Type B pancreatic cell (in vitro differentiated cells): Measurements from ENCODE around the gene ALG2. TPM values are rescaled to one million over a fixed set of nuclear protein-coding genes. Genes with fewer than 3 reads are reported as not detected.

Source experiments
- DNase-seq: peaks from one replicate; pipeline ENCODE4 v3.0.0; 2021; ENCODE audit warnings: mixed read lengths; ENCODE audit not compliant: unreplicated experiment; ENCODE audit errors: extremely low spot score
- H3K27ac Mint-ChIP-seq: 2 replicates; pipeline ENCODE4 v1.8.0; 2021; ENCODE audit warnings: mild to moderate bottlenecking, mixed read lengths
- H3K27me3 Mint-ChIP-seq: 2 replicates; pipeline ENCODE4 v1.8.0; 2021; ENCODE audit warnings: mixed read lengths
- H3K36me3 Mint-ChIP-seq: 2 replicates; pipeline ENCODE4 v1.8.0; 2021; ENCODE audit warnings: mixed read lengths
- H3K4me1 Mint-ChIP-seq: one replicate; pipeline ENCODE4 v1.8.0; 2021; ENCODE audit warnings: mixed read lengths; ENCODE audit not compliant: unreplicated experiment
- H3K4me3 Mint-ChIP-seq: 2 replicates; pipeline ENCODE4 v1.8.0; 2021; ENCODE audit warnings: mild to moderate bottlenecking, mixed read lengths
- H3K9me3 Mint-ChIP-seq: 2 replicates; pipeline ENCODE4 v1.8.0; 2021; ENCODE audit warnings: mixed read lengths
- total RNA-seq: library from RNA; stranded (reverse); gene quantifications from 2 replicates; pipeline ENCODE4 v1.2.1, GENCODE V29; 2021; ENCODE audit warnings: low replicate concordance
- TF ChIP-seq, protein P1 (sequence below): fragments of 200-600 bp; sonication (generic); conservative IDR thresholded peaks from 2 replicates; pipeline ENCODE4 v1.5.0; 2021; ENCODE audit warnings: antibody characterized with exemption, mild to moderate bottlenecking

ALG2 gene
- total RNA-seq, 1 donor from 2014 or later = 35.3 TPM

DNA sequence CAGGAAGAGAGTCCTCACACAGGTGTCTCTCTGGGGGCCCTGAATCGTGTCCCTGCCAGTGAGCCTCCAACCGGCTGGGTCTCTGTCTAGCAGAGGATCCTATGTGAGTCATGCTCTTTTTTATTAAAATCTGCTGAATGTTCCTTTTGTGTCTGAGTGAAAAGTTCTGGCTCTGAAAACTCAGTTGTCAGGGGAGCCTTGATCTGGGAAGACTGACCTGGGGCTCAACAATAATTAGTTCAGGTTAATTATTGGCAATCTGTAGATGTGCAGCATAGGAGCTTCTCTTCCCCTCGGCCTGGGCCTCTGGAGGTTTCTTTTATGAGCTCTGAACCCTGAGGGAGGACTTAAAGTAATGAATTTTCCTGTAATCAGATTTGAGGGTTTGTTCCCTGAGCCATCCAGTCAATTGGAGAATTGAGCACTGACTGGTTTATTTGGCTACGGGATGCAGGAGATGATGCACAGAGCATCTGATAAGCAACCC lies 45.2 kb downstream of the ALG2 start:
- TF ChIP-seq, protein P1, sequence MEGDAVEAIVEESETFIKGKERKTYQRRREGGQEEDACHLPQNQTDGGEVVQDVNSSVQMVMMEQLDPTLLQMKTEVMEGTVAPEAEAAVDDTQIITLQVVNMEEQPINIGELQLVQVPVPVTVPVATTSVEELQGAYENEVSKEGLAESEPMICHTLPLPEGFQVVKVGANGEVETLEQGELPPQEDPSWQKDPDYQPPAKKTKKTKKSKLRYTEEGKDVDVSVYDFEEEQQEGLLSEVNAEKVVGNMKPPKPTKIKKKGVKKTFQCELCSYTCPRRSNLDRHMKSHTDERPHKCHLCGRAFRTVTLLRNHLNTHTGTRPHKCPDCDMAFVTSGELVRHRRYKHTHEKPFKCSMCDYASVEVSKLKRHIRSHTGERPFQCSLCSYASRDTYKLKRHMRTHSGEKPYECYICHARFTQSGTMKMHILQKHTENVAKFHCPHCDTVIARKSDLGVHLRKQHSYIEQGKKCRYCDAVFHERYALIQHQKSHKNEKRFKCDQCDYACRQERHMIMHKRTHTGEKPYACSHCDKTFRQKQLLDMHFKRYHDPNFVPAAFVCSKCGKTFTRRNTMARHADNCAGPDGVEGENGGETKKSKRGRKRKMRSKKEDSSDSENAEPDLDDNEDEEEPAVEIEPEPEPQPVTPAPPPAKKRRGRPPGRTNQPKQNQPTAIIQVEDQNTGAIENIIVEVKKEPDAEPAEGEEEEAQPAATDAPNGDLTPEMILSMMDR = no peak
- H3K4me1 Mint-ChIP-seq = peaks cover 35% of the 10 kb centered on the region
- H3K27me3 Mint-ChIP-seq = peaks cover 29% of the 10 kb centered on the region
- H3K36me3 Mint-ChIP-seq = no peaks in the 10 kb centered on the region
- no peak overlapping the region for H3K4me3 Mint-ChIP-seq
- H3K9me3 Mint-ChIP-seq = no peaks in the 10 kb centered on the region
- no peak for DNase-seq
- H3K27ac Mint-ChIP-seq = peak overlapping the region; percentile 11

DNA sequence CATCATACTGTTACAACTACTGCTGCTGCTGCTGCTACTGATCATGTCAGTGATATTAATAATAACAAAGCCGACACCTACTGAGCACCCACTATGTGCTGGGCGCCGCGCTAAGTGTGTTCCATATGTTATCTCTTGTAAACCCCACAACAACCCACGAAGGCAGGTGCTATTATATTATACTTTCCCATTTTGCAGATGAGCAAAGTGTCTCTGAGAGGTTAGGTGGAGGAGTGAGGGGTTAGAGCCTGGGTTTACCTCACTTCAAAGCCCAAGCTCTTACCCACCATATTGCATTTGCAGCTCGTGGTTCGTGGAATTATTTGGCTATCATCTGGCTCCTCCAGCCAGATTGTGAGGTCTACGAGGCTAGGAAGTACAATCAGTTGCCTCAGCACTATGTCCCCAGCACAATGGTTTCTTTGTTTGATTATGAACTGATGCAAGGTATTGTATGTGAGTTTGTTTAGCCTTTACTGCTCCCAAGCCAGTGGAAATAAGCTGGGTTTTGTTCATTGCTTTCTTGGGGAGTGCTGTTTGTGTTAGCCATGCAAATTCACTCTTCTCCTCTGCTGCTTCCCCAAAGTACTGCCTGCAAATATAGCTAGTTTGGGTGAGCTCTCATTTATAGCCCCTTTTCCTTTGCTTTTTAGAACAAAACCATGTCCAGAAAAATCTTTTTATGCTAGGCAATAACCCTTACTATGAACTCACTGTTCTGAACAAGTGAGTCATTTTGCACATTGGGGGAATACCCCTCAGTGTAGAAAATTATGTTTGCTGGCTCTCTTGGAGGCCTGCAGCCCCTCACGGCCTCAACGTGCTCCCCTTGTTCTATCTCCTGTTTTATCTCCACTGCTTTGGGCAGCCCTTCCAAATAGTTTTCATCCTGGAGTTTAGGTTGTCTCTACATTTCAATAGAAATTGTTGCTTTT lies 47.9 kb downstream of the ALG2 start:
- no peak for DNase-seq
- H3K27me3 Mint-ChIP-seq = peaks cover 26% of the 10 kb centered on the region
- H3K4me3 Mint-ChIP-seq = no peak overlapping the region
- TF ChIP-seq, protein P1 = no peak
- no peaks in the 10 kb centered on the region for H3K9me3 Mint-ChIP-seq
- peaks cover 52% of the 10 kb centered on the region for H3K4me1 Mint-ChIP-seq
- peak overlapping the region; percentile 6 for H3K27ac Mint-ChIP-seq
- H3K36me3 Mint-ChIP-seq = no peaks in the 10 kb centered on the region

DNA sequence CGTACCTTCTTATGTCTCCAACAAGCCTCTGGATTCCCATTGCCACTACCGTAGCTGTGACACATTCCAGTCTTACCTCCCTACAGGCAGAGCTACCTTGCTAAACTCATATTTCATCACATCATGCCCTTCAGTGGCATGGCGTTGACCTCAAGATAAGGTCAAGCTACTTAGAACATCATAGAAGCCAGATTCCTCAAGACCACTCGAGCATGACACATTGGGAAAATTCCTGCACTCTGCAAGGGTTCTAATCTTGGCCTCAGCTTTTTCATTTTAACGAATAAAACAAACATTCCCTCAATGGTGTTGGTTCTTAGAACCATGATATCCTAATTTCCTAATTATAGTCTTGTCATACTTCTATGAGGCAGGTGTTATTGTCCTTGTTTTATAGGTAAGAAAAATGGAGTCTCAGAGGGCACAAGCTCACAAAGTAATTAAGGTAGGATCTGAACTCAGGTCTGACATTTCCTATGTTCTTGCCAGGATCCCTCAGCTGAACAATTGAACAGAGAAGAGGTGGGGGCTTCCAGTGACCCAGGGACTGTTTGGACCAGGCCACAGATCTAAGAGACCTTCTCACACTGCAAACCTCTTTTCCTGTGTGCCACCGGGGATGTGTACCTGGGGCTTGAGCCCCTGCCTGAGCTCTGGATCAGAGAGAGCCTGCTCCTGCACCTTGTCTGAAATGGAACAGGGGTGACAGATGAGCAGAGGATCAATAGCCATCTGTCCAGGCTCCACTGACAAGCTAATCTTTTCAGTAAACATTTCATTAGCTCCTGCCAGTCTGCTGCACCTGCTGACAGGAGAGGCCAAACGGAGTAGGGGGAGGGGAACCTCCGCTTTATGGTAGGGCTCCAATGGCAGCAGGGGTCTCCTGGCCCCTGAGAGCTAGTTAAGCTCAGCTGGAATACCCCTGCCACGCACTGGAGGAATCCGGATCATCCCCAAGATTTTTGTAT lies 49.3 kb downstream of the ALG2 start:
- Mint-ChIP-seq H3K4me3 (peak overlapping the region; percentile 18), H3K9me3 (no peaks in the 10 kb centered on the region), H3K36me3 (no peaks in the 10 kb centered on the region), H3K27ac (peak overlapping the region; percentile 33), H3K27me3 (peaks cover 26% of the 10 kb centered on the region), H3K4me1 (peaks cover 52% of the 10 kb centered on the region)
- TF ChIP-seq, protein P1 = no peak
- DNase-seq = no peak

DNA sequence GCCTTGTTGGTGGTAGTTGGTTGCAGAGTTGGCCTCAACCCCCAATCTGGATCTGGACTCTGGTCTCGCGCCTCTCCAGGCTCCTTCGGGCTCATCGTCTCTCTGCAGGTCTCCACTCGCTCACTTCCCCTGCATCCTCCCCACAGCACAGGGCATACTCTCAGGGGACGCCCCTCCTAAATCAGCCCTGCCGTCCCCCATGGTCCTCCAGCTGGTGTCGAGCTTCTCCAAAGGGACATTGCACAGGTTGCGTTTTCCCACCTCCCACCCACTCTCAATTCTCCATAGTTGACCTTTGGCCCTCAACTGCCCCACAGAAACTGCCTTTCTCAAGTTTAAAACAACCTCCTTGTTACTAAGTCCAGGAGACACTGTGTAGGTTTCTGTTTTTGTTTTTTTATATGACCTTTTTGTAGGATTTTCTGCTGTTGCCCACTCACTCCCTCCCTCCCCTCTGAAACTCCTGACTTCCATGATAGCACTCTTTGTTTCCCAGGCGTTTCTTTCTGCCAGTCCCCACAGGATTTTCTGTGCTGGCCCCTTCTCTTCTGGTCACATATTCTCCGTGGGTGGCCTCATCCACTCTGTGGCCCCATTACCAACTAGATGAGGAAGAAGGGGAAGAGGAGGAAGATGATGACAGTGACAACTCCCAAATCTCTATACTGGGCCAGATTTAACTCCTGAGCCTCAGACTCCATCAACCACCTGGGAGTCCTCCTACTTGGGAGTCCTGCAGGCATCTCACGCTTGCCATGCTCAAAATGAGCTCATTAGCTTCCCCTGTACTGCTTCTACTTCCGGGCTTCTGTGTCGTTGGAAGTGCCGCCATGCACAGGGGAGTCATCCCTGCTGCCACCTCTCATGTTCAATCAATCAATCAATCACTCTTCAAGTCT lies 50.3 kb downstream of the ALG2 start:
- Mint-ChIP-seq H3K27ac (peak overlapping the region; percentile 33), H3K4me3 (no peak overlapping the region), H3K36me3 (no peaks in the 10 kb centered on the region), H3K27me3 (peaks cover 21% of the 10 kb centered on the region), H3K9me3 (no peaks in the 10 kb centered on the region), H3K4me1 (peaks cover 46% of the 10 kb centered on the region)
- DNase-seq = no peak
- TF ChIP-seq, protein P1 = no peak
